ENCODE data around the gene EPS8L3.

DNA sequence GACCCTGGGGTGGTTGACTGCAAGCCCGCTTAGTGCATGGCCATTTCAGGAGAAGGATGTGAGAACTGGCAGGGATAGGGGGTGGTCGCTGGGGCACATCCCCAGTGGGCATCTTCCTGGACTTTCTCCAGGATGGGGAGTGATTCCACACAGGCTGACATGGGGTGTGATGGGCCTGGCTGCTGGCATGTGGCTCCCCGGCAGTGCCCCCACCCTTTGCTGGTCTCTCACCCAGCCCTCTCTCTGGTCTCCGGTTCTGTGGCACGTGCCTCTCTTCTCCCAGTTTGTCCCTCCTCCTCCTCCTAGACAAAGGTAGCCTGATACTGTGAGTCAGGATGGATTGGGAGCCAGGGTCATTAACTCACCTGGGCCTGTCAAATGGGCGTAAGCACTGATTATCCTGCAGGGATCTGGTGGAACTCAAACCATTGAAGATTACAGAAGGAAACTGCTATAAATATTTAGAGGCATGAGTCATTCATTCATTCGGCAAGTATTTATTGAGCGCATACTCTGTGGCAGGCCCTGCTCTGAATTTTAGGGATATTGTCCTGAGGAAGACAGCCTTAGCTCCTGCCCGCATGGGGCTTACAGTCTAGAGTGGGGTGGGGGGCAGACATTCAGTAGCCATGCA, 23.6 kb upstream of the EPS8L3 start:
- no peak for TF ChIP-seq EZH2 (IDR thresholded peaks at IDR 0.05)
- no peak for TF ChIP-seq POLR2AphosphoS5 (IDR thresholded peaks at IDR 0.05; ENCODE audit: borderline replicate concordance, low read depth, low read length)
- no peak for TF ChIP-seq FOXP2 (optimal IDR thresholded peaks at IDR 0.05; ENCODE audit: control extremely low read depth, extremely low read length, insufficient read depth)

Data from SK-N-MC (cell line).